ENCODE data around the gene FKBP5. TPM values are rescaled to one million over a fixed set of nuclear protein-coding genes. Genes with fewer than 3 reads are reported as not detected.
"Not testable (repeated sequence)": the region's sequence is repeated elsewhere in the genome, so short reads cannot be mapped to it uniquely, and the experiment has no call there.

FKBP5 gene
- total RNA-seq, 1 experiment from 2014 or later, result 14.9 TPM

DNA sequence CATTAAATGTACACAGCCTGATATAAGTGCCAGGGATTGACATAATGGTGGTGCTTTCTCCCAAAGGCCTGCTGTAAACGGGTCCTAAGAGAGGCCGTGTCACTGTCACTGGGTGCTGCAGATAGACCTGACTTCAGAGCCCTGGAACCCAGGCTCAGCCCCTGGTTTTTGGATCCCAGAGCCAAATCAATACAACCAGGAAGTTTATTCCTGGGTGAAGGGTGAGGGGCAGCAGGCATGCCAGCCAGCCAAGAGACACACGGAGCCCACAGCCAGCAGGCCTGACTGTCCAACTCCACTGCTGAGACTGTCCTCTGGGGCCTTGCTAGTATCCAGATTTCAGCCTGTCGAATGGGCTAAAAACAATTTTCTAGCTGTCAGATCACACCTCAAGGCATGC, 35.3 kb upstream of the FKBP5 start:
- DNase-seq (ENCODE audit: low read depth), result no peak

DNA sequence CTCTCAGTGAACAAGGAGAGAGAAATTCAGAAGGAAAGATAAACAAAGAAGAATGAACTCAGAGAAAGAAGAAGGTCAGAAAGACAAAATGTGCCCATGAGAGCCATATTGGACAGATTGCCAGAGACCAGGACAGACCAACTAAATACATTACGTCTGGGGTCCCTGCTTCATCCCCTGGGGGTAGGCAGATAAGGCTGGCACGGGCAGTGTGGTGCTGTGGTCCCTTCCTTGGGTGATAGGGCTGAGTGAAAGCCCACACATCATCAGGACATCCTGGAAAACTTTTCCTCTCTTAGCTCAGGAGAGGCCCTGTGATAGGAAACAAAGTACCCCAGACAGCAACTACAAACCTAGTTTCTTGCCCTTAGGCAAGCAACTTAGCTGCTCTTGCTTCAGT, 34.9 kb upstream of the FKBP5 start:
- no peak for DNase-seq (ENCODE audit: low read depth)

DNA sequence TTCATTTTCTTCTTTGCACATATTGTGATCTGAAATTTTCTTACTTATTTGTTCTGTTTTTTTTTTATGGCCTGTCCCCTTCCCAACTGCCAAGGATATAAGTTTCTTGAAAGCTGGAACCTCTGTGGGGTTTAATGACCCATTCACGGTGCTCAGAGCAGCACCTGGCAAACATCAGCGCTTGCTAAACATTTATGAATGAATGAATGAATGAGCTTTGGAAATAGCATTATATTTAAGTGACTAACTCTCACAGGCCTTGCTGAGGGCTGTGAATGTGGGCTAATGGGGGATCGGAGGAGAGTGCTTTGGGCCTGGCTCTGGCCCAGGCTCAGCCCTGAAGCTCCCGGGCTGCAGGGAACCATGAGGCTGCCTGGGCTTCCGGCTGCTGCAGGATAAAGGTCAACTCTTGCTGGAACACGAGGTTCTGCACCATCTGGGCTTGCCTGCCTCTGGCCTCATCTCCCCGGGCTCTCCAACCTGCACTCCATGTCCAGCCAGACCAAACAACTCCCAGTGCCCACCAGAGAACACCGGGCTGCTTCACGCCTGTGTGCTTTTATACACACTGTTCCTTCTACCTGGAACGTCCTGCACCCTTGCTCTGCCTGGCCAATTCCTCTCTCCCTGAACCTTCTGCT, 33.5 kb upstream of the FKBP5 start:
- no peak for DNase-seq (ENCODE audit: low read depth)

DNA sequence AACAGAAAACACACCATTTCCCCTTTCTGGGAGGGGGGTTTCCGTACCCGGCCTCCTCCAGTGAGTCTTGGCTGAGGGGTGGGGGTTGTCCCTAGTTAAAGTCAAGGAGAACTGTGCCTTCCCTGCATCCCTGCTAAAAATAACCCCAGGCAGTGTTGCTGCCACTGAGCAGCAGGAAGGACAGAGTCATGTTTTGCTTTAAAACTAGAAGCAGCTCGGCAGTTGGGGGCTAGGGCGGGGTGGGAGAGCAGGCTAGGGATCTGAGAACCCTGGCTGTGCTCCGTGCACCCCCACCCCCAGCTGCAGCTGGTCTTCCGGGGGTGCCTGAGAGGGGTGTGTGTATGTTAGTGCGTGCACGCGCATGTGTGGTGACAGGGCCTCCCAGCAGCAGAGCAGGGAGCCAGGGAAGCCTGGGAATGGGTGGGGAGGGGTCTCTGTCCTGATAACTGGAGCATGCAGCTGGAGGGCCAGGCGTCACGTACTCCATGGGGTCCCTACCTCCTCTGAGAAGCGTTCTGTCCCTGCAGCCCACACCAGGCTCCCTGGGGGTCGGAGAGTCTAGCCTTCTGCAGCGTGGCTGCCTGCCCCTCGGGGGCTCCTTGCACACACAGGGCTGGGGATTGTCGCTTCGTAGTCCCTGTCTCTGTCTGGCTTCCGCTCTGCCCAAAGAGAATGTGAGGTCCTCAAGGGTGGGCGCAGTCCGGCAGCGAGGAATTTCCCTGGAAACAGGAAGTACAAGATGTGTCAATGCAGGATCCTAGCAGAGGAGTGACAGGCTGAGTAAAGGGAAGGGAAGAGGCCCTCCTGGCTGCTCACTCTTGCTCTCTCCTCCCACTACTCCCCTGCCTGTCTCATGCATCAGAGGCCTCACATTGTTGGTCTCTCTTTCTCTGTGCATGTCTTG, 31.4 kb upstream of the FKBP5 start:
- DNase-seq (ENCODE audit: low read depth), result no peak

DNA sequence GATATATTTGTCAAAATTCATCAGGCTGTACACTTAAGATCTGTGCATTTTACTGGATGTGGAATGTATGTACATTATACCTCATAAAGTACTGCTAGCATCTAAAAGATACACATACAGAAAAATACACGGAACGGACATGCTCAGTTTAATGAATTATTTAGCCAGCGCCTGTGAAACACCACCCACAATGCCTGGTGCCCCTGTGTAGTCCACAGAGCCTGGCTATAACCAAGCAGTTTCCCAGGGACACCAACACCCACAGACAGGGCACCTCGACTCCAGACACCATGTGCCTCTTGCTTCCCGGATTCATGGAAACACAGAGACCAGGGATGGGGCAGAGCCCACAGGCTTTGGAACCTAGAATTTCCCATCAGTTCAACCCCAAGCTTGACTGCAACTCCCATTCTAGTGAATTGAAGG, 30.7 kb upstream of the FKBP5 start:
- DNase-seq (ENCODE audit: low read depth), result no peak

DNA sequence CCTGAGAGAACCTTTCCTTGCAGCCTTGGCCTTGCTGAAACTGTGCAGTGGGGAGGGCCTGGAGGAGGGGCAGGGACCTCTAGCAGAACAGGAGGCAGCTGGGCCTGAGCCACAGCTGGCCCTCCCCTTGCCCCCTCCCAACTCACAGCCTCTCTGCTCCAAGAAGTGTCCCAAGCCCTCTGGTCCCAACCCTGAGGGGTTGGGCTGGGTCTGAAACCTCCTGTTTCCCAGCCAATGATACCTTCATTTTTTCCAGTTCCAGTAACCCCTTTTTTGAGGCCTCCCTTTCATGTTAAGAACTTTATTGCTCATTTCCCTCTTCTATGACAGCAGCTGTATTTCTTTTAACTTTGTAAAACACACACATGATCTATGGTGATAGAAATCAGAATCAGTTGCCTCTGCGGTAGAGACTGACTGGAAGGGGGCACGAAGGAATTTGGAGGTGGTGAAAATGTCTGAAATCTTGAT, 30.2 kb upstream of the FKBP5 start:
- DNase-seq (ENCODE audit: low read depth), result no peak

DNA sequence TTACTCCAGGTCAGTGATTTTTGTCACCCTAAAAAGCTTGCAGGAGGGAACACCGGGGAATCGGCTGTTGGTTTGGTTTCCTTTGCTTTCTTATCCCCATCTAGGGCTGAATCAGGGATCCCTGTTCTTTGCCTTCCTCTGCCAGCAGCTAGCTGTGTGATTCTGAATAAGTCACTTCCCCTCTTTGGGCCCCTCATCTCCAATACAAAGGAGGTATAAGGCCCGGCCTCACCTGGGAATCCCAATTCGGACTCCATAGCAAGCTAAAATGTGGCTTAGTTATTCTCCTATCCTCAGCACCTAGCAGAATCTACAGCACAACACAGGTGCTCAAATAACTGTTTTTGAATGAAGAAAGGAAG, 29.6 kb upstream of the FKBP5 start:
- DNase-seq (ENCODE audit: low read depth), result no peak

DNA sequence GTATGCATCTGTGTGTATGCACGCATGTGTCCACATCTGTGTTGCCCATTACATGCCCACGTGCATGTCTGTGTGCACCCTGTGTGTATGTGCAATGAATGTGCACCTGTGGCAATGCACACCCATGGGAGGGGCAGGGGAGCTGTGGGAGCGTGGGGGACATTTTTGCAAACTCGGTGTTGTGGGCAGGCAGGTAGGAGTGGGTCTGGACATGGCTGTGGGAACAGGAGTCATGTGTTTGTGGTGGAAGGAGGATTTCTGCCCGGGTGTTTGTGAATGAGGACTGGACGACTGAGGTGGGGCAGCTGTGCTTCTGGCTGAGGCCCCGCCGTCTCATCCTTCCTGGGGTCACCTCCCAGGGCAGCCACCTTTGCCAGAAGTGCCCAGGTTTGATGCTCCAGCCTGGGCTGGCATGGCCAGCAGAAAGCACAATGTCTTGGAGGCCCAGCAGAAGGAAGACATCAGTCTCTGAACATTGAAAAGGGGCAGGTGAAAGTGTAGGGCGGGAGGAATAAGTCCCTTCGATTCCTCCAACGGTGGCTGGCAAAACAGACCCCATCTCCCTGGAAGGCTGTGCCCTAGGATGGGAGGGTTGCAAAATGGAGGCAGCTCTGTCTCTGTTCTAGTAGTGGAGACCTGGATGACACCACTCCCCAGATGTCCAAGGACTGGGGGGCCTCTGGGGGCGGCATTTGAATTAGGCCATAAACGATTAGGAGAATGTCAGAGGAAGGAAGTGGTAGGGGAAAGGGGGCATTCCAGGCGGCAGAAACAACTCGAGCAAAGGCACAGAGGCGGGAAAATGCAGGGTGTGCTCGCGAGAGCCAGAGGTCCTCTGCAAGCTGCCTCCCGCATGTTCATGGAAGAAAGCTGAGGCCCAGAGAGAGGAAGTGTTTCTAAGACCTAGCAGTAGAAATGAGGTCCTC, 29.0 kb upstream of the FKBP5 start:
- no peak for DNase-seq (ENCODE audit: low read depth)

DNA sequence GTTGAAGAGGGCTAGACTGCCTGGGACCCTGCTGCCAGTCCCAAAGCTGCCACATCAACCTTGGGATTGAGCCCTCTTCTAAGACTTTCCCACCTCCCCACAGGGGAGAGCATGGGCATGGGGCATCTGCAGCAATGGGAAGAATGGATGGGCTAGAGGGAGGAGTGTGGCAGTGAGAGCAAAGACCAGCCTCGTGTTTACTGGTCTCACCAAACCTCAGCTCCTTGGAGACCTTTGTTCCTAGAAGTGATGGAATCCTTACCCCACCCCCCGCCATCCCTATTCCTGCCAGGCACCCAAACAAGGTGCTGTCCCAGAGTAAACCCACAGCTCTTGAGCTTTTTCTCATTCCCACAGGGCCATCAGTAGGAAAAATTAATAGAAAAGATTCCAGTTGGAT, 28.1 kb upstream of the FKBP5 start:
- no peak for DNase-seq (ENCODE audit: low read depth)

DNA sequence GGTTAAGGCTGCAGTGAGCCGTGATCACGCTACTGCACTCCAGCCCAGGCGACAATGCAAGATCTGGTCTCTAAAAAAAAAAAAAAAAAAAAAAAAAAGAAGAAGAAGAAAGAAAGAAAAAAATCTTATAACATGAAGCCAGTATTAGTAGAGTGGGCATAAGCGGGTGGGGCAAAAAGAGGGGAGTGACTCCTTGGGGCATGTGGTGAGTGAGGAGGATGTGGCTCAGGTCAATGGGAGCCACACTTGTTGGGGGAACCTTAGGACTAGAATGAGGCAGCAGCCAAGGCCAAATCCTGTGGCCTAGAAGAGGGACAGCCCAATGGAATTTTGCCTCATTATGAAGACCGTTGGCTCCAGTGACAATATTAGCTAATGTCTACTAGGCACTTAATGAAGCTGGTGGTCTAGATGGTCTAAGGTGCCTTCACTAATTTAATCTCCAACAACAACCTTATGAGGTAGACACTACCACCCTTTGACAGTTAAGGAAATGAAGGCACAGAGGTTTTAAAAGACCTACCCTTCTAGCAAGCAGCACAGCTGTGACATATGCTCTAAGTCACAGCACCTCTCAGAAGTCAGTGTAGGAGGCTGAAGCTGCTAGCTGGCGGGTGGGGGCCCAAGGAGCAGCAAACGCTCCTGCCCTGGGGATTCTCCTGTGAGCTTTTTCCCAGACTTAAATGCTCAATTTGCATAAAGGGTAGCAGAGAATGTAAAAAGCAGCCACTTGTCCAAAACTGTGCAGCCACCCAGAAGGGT, 24.5 kb upstream of the FKBP5 start:
- no peak for DNase-seq (ENCODE audit: low read depth)

DNA sequence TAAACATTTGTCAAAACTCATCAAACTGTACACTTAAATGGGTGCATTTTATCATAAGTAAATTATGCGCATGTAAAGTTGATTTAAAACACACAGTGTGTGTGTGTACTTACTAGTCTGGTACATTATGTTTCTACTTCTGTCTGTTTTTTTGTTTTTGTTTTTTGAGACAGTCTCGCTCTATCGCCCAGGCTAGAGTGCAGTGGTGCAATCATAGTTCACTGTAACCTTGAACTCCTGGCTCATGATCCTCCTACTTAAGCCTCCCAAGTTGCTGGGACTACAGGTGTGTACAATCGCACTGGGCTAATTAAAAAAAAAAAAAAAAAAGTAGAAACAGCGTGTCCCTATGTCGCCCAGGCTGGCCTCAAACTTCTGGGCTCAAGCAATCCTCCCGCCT, 23.0 kb upstream of the FKBP5 start:
- no peak for DNase-seq (ENCODE audit: low read depth)

DNA sequence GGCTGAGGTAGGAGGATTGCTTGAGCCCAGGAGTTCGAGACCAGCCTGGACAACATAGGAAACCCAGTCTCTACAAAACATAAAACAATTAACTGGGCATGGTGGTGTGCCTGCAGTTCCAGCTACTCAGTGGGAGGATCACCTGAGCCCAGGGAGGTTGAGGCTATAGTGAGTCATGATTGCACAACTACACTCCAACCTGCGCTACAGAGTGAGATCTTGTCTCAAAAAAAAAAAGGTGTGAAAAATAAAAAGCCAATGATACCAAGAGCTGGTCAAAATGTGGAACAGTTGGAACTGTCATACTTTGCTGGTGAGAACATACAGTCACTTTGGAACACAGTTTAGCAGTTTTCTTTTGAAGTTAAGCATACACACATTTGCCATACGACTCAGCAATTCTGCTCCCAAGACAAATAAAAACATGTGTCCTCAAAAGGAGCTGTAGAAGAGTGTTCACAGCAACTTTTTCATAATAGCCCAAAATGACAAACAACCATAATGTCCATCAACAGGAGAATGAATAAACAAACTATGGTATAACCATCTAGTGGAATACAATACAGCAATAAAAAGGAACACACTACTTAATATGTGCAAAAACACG, 21.6 kb upstream of the FKBP5 start:
- peak; percentile 39 for DNase-seq (ENCODE audit: low read depth)

DNA sequence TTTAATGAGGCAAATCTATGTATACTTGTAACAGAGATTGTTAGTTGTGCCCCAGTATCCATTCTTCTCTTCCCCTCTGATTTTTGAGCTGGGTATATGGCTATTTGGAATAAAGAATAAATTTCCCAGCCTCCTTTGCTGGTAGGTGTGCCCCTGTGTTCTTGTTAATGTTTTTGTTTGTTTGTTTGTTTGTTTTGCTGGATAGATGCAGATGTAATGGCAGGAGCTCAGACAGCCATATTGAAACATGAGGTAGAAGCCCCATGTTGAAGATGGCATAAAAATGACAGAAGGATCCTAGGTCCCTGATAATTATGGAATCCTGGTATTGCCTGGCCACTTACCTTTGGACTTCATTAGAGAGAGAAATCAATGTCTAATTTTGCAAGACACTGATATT, 19.9 kb upstream of the FKBP5 start:
- DNase-seq (ENCODE audit: low read depth), result no peak

DNA sequence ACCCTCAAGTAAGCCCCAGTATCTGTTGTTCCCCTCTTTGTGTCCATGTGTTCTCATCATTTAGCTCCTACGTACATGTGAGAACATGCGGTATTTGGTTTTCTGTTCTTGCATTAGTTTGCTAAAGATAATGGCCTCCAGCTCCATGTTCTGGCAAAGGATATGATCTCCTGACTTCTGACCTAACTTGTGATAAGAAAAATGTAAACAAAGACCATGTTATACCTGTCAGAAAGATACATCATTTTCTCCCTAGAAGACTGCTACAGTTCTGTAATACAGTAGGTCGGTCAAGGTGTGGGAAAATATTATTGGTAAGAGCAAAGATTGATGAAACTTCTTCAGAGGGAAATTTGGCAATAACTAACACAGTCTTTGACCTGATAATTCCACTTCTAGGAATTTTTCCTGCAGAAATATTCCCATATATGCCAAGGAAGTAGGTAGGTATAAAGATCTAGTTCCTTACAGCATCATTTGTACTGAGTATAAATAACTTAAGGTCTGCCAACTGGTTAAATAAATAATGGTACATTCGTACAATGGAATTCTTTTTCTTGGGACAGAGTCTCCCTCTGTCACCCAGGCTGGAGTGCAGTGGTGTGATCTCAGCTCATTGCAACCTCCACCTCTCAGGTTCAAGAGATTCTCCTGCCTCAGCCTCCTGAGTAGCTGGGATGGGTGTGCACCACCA, 19.1 kb upstream of the FKBP5 start:
- DNase-seq (ENCODE audit: low read depth), result no peak

DNA sequence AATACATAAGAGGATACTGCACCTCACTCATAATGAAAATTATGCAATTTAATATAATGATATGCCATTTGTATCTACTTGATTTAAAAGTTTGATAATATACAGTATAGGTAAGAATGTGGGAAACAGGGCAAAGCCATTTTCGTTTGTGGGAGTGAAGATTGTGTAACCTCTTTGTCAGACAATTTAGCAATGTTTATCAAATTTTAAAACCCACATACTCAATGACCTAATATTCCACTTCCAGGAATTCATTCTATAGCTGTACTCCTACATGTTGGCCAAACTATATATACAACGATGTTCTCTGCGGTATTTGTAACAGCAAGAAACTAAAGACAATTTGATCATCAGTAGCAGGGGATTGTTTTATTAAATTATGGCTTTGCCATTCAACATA, 17.8 kb upstream of the FKBP5 start:
- no peak for DNase-seq (ENCODE audit: low read depth)

DNA sequence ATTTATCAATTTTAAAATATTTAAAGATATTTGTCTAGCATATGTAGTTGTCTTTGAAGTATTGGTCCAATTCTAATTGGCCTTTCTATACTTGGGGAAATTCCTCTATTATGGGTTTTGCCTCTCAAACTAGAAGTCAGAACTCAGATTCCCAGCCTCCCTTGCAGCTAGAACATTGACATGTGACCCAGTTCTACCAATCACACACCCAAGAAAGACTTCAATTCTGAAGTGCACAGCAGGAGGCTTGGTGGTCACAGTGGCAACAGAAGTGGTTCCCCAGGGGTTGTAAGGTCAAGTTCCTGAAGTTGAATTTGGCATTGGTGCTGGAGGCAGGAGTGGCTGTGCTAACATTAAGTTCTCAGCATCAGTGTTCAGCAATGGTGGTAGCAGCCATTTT, 14.8 kb upstream of the FKBP5 start:
- DNase-seq (ENCODE audit: low read depth), result no peak

DNA sequence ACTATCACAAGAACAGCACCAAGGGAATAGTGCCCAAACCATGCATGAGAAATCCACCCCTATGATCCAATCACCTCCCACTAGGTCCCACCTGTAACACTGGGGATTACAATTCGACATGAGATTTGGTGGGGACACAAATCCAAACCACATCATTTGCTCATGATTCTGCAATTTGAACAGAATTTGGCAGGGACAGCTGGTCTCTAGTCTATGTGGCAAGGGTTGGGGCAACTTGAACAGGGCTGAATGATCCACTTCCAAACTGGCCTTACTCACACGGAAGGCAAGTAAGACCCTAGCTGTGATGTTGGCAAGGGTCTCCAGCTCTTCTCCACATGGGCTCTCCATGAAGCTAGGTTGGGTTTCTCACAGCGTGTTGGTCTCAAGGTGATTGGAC, 10.1 kb upstream of the FKBP5 start:
- no peak for DNase-seq (ENCODE audit: low read depth)

DNA sequence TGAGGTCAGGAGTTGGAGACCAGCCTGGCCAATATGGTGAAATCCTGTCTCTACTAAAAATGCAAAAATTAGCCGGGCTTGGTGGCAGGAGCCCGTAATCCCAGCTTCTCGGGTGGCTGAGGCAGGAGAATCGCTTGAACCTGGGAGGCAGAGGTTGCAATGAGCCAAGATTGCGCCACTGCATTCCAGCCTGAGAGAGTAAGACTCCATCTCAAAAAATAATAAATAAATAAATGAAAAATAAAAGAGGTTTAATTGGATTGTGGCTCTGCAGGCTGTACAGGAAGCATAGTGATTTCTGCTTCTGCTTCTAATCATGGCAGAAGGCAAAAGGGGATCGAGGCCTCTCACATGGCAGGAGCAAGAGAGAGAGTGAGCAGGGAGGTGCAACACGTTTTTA, 9.7 kb upstream of the FKBP5 start:
- DNase-seq (ENCODE audit: low read depth), result not testable (repeated sequence)

DNA sequence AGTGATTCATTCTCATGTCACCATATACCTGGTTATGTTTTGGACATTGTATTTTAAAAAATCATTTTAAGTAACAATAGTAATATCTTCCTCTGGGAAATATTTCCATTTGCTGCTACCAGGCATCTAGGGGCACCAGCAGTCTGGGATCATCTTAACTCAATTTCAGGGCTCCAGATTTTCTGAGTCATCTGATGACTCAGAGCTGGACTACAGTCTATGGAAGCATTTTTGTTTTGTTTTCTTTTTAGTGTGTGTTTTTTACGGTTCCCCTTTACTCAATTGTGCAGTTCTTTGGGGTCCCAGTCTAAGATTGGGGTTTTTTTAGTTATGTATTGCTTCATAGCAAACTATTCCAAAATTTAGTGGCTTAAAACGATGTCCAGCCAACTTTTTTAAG, 5.7 kb upstream of the FKBP5 start:
- peak; percentile 75 for DNase-seq (ENCODE audit: low read depth)

DNA sequence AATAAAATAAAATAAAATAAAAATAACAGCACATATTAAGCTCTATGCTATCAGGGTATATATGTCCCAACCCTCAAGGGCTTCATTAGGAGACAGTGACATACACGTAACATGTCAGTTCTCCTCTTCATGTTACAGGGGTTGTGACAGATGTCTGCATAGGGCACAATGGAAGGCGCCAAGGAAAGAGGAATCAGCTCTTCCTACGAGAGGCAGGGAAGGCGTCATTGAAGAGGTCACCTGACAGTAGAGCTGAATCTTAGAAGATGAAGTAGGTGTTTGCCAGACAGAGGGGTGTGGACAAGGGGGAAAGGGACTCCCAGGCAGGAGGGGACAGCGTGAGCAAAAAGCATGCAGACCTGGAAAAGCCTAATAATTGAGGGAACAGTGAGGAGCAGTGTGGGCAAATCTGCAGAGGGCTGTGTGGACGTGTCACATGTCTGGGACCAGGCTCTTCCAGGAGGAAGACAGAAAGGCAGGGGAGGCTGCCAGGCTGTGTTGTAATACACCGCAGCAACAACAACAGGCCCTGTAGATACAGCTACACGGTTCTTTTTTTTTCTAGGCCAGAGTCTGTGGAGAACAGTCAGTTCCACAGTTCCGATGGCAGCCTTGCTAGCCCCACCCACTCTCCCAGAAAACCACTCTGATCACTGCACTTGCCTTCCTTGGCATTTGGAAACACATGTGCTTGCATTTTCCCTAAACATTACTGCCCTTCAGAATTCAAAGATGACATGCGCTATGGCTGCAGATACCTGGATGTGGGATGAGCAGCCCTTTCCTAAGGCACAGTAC, 2.5 kb upstream of the FKBP5 start:
- no peak for DNase-seq (ENCODE audit: low read depth)
